OCI-LY7 (cell line): ENCODE data around the gene POLA1. TPM values are rescaled to one million over a fixed set of nuclear protein-coding genes. Genes with fewer than 3 reads are reported as not detected.

ENCODE experiments used
- BruUV-seq: library from RNA; stranded (reverse); fragments of 400-500 nt; replicated peaks from 2 replicates; lab custom pipeline; 2021; lab: Mats Ljungman, UMichigan
- CTCF ChIA-PET: fragments of 300-600 bp; sonication (Branson Sonifier 250); formaldehyde crosslinking; loops from one replicate; lab custom pipeline; 2022; ENCODE audit warnings: antibody characterized with exemption; ENCODE audit not compliant: unreplicated experiment; lab: Charles Lee
- POLR2A ChIA-PET: fragments of 300-600 bp; sonication (Branson Sonifier 250); formaldehyde crosslinking; loops from one replicate; lab custom pipeline; 2022; ENCODE audit warnings: antibody characterized with exemption; lab: Charles Lee
- DNase-seq: peaks from one replicate; pipeline ENCODE4 v3.0.0-alpha.2; 2015; ENCODE audit warnings: low spot score
- H2AFZ ChIP-seq: fragments of 200-600 bp; sonication (generic), shearing (Covaris generic); 2 replicates; pipeline ENCODE4 v1.6.1; 2014; ENCODE audit warnings: mild to moderate bottlenecking, antibody characterized with exemption, low read length, moderate library complexity
- H3K27ac ChIP-seq: fragments of 200-600 bp; sonication (generic); 2 replicates; pipeline ENCODE4 v1.5.1; 2014; ENCODE audit warnings: mixed run types, low read depth, mild to moderate bottlenecking, moderate library complexity, low read length, inconsistent platforms; ENCODE audit not compliant: poor library complexity, severe bottlenecking
- H3K36me3 ChIP-seq: fragments of 200-600 bp; sonication (generic); 2 replicates; pipeline ENCODE4 v1.6.1; 2014; ENCODE audit warnings: mild to moderate bottlenecking, antibody characterized with exemption, low read length, moderate library complexity, mixed read lengths; ENCODE audit not compliant: insufficient read depth
- H3K4me1 ChIP-seq: fragments of 200-600 bp; sonication (generic); 2 replicates; pipeline ENCODE4 v1.5.1; 2014; ENCODE audit warnings: mild to moderate bottlenecking, low read length; ENCODE audit not compliant: insufficient read depth, poor library complexity, severe bottlenecking
- H3K4me2 ChIP-seq: fragments of 200-600 bp; sonication (generic); 2 replicates; pipeline ENCODE4 v1.6.1; 2014; ENCODE audit warnings: mild to moderate bottlenecking, low read length
- H3K4me3 ChIP-seq: fragments of 200-600 bp; sonication (generic); 2 replicates; pipeline ENCODE4 v1.5.1; 2014; ENCODE audit warnings: mild to moderate bottlenecking, low read depth, low read length; ENCODE audit not compliant: poor library complexity, severe bottlenecking
- H3K79me2 ChIP-seq: fragments of 200-600 bp; sonication (generic); 2 replicates; pipeline ENCODE4 v1.6.1; 2016; ENCODE audit warnings: low read depth, mild to moderate bottlenecking, low read length, moderate library complexity, mixed read lengths; ENCODE audit not compliant: insufficient read depth
- H3K9me2 ChIP-seq: fragments of 200-600 bp; sonication (generic); 2 replicates; pipeline ENCODE4 v1.6.1; 2016; ENCODE audit warnings: mild to moderate bottlenecking, low read length, mixed read lengths; ENCODE audit not compliant: insufficient read depth
- H3K9me3 ChIP-seq: fragments of 200-600 bp; sonication (generic); 2 replicates; pipeline ENCODE4 v1.6.1; 2014; ENCODE audit warnings: mild to moderate bottlenecking, mixed run types, low read length, mixed read lengths
- H4K20me1 ChIP-seq: fragments of 200-600 bp; sonication (generic); 2 replicates; pipeline ENCODE4 v1.6.1; 2014; ENCODE audit warnings: mild to moderate bottlenecking, antibody characterized with exemption, low read length, moderate library complexity, mixed read lengths; ENCODE audit not compliant: insufficient read depth
- CTCF ChIP-seq: fragments of 200-600 bp; sonication (generic); conservative IDR thresholded peaks from 2 replicates; pipeline ENCODE4 v1.5.1; 2014; ENCODE audit warnings: mild to moderate bottlenecking, antibody characterized with exemption, low read length, moderate library complexity, mixed read lengths
- EZH2phosphoT487 ChIP-seq: fragments of 200-600 bp; sonication (generic); IDR thresholded peaks from 2 replicates; pipeline ENCODE4 v1.6.1; 2018; ENCODE audit warnings: low read depth, borderline replicate concordance, mild to moderate bottlenecking, mixed run types, antibody characterized with exemption, low read length, moderate library complexity, mixed read lengths
- intact Hi-C: fragments of 100-400 bp; cut with micrococcal nuclease; formaldehyde crosslinking; loops from one replicate; pipeline ENCODE4 v1.10.0; 2022; ENCODE audit not compliant: unreplicated experiment
- total RNA-seq, 2 experiments: library from RNA; depleted of rRNA in 1 of 2; stranded (reverse); fragments of >200 nt in 1 of 2; shearing (Covaris generic) in 1 of 2; gene quantifications; 2 replicates each; pipeline ENCODE4 v1.2.3, GENCODE V29; 2014 to 2022

POLA1 gene
- total RNA-seq, 2 experiments from 2014 or later = 58.0 to 65.1 TPM

GRCh38 chrX:24870143-24870542, 176.4 kb downstream of the POLA1 start:
- no peak for TF ChIP-seq EZH2phosphoT487
- Histone ChIP-seq H4K20me1 (no peaks in the 10 kb centered on the region), H3K9me2 (no peaks in the 10 kb centered on the region), H3K27ac (no peak overlapping the region), H3K4me2 (no peak overlapping the region), H3K4me3 (no peak overlapping the region), H3K4me1 (no peaks in the 10 kb centered on the region), H2AFZ (no peak overlapping the region), H3K79me2 (no peaks in the 10 kb centered on the region), H3K36me3 (peaks cover 32% of the 10 kb centered on the region), H3K9me3 (no peaks in the 10 kb centered on the region)
- ChIA-PET CTCF (no interaction called here), POLR2A (no interaction called here)
- no peak for DNase-seq
- BruUV-seq = no TSS peak
- intact Hi-C loops = no loop called here

- Histone ChIP-seq H3K4me2 (no peak overlapping the region), H4K20me1 (no peaks in the 10 kb centered on the region), H3K4me1 (no peaks in the 10 kb centered on the region), H2AFZ (no peak overlapping the region), H3K27ac (no peak overlapping the region), H3K79me2 (no peaks in the 10 kb centered on the region), H3K36me3 (peaks cover 20% of the 10 kb centered on the region), H3K4me3 (no peak overlapping the region), H3K9me3 (no peaks in the 10 kb centered on the region), H3K9me2 (no peaks in the 10 kb centered on the region)
- BruUV-seq = no TSS peak
- DNase-seq = no peak
- POLR2A ChIA-PET = interaction anchor here (1.1 to 1.2 kb wide), 2 partner anchors 11 to 27 kb away, joined by 3 to 4 read pairs; no protein-coding TSS in a partner anchor
- intact Hi-C loops = no loop called here
- TF ChIP-seq CTCF = no peak
- TF ChIP-seq EZH2phosphoT487 = no peak
- CTCF ChIA-PET = no interaction called here
Measured at GRCh38 chrX:24874604-24875247, 181.0 kb downstream of the POLA1 start.

GRCh38 chrX:24876530-24877287, 183.0 kb downstream of the POLA1 start:
- no peak overlapping the region for H2AFZ ChIP-seq
- no peaks in the 10 kb centered on the region for H3K9me3 ChIP-seq
- ChIA-PET CTCF (no interaction called here), POLR2A (no interaction called here)
- no TSS peak for BruUV-seq
- H3K9me2 ChIP-seq = no peaks in the 10 kb centered on the region
- H3K36me3 ChIP-seq = peaks cover 27% of the 10 kb centered on the region
- H3K4me2 ChIP-seq = no peak overlapping the region
- no peak overlapping the region for H3K4me3 ChIP-seq
- no peaks in the 10 kb centered on the region for H3K79me2 ChIP-seq
- TF ChIP-seq CTCF (no peak), EZH2phosphoT487 (no peak)
- no peak overlapping the region for H3K27ac ChIP-seq
- intact Hi-C loops = no loop called here
- DNase-seq = no peak
- H4K20me1 ChIP-seq = no peaks in the 10 kb centered on the region
- no peaks in the 10 kb centered on the region for H3K4me1 ChIP-seq
